Measurements from ENCODE around the gene DLX3. TPM values are rescaled to one million over a fixed set of nuclear protein-coding genes. Genes with fewer than 3 reads are reported as not detected.

DLX3 gene
- total RNA-seq, 1 experiment from 2014 or later, result not detected

DNA sequence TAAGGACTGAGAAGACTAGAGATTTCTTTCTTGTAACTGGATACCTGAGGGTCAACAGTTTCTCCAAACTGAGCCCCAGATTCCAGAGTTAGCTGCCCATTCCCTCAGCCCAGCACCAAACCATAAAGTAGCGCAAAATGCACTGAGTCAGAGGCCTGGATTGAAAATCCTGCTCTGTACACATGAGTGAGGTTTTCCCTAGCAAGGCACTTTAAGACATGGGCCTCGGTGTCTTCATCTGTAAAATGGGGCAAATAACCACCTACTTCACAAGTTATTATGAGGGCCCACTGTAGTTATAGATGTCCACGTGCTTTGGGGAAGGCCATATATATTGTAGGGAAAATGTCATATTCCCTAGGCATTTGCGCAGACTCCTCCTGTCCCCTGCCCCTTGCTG is 36.3 kb downstream of the DLX3 start:
- Histone ChIP-seq H3K9me2 (replicated peaks; ENCODE audit: insufficient read depth, low read length) (no peaks in the 10 kb centered on the region), H3K36me3 (ENCODE audit: insufficient read depth, low read length) (no peaks in the 10 kb centered on the region), H3K4me3 (ENCODE audit: low read length) (no peak overlapping the region), H3K27me3 (ENCODE audit: low read length) (no peaks in the 10 kb centered on the region), H3K27ac (ENCODE audit: low read length) (no peak overlapping the region), H3K79me2 (ENCODE audit: low read length) (no peaks in the 10 kb centered on the region), H3K4me2 (ENCODE audit: low read depth, low read length, poor library complexity, severe bottlenecking) (no peak overlapping the region), H3K9me3 (ENCODE audit: low read length) (no peaks in the 10 kb centered on the region), H2AFZ (ENCODE audit: low read length) (no peak overlapping the region), H4K20me1 (ENCODE audit: insufficient read depth, low read depth, low read length) (no peaks in the 10 kb centered on the region), H3K4me1 (ENCODE audit: low read length) (no peaks in the 10 kb centered on the region), H3K9ac (ENCODE audit: low read length) (no peak overlapping the region)
- DNase-seq, result no peak

DNA sequence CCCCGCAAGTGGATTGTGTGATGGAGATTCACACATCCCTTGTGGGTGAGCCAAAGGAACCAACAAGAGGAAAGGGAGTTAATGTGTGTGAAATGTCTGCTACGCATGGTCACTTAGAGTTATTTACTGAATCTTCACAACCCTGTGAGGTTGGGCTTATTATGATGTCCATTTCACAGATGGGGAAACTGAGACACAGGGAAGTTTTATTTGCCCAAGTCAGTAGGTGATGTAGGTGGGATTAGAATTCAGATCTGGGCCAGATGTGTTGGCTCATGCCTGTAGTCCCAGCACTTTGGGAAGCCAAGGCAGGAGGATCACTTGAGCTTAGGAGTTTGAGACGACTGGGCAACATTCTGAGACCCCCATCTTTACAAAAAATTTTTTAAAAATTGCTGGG is 37.7 kb downstream of the DLX3 start:
- no peaks in the 10 kb centered on the region for H3K4me1 ChIP-seq (ENCODE audit: low read length)

DNA sequence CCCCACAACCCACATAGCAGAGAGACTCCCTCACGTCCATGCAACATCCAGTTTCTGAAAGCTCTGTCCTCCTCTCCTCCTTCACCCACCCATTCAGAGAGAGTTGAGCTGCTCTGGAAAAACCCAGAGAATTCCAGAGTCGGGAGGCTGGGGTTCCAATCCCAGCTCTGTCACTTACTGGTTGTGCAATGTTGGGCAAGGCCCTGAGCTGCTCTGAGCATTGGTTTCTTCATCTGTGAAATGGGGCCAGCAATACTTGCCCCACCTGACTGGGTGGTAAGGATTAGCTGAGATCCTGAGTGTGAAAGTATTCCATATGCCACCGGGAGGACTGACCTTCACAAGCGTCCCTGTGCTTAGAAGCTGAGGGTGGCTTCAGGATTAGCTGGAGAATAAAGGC is 38.2 kb downstream of the DLX3 start:
- no peaks in the 10 kb centered on the region for H3K36me3 ChIP-seq (ENCODE audit: insufficient read depth, low read length)
- H3K9me3 ChIP-seq (ENCODE audit: low read length), result no peaks in the 10 kb centered on the region
- H3K79me2 ChIP-seq (ENCODE audit: low read length), result no peaks in the 10 kb centered on the region
- H3K9me2 ChIP-seq (replicated peaks; ENCODE audit: insufficient read depth, low read length), result no peaks in the 10 kb centered on the region
- no peak overlapping the region for H3K4me2 ChIP-seq (ENCODE audit: low read depth, low read length, poor library complexity, severe bottlenecking)
- no peaks in the 10 kb centered on the region for H3K4me1 ChIP-seq (ENCODE audit: low read length)
- H4K20me1 ChIP-seq (ENCODE audit: insufficient read depth, low read depth, low read length), result no peaks in the 10 kb centered on the region
- H3K4me3 ChIP-seq (ENCODE audit: low read length), result no peak overlapping the region
- no peaks in the 10 kb centered on the region for H3K27me3 ChIP-seq (ENCODE audit: low read length)
- no peak for DNase-seq
- H2AFZ ChIP-seq (ENCODE audit: low read length), result no peak overlapping the region
- no peak overlapping the region for H3K9ac ChIP-seq (ENCODE audit: low read length)
- H3K27ac ChIP-seq (ENCODE audit: low read length), result no peak overlapping the region

More for the DNA sequence above, 37.7 kb downstream of the DLX3 start:
- Histone ChIP-seq H3K36me3 (ENCODE audit: insufficient read depth, low read length) (no peaks in the 10 kb centered on the region), H3K4me3 (ENCODE audit: low read length) (no peak overlapping the region), H3K9ac (ENCODE audit: low read length) (no peak overlapping the region), H2AFZ (ENCODE audit: low read length) (no peak overlapping the region), H3K9me2 (replicated peaks; ENCODE audit: insufficient read depth, low read length) (no peaks in the 10 kb centered on the region), H3K27me3 (ENCODE audit: low read length) (no peaks in the 10 kb centered on the region), H3K79me2 (ENCODE audit: low read length) (no peaks in the 10 kb centered on the region), H3K9me3 (ENCODE audit: low read length) (no peaks in the 10 kb centered on the region), H3K27ac (ENCODE audit: low read length) (no peak overlapping the region), H3K4me2 (ENCODE audit: low read depth, low read length, poor library complexity, severe bottlenecking) (no peak overlapping the region), H4K20me1 (ENCODE audit: insufficient read depth, low read depth, low read length) (no peaks in the 10 kb centered on the region)
- DNase-seq, result no peak

DNA sequence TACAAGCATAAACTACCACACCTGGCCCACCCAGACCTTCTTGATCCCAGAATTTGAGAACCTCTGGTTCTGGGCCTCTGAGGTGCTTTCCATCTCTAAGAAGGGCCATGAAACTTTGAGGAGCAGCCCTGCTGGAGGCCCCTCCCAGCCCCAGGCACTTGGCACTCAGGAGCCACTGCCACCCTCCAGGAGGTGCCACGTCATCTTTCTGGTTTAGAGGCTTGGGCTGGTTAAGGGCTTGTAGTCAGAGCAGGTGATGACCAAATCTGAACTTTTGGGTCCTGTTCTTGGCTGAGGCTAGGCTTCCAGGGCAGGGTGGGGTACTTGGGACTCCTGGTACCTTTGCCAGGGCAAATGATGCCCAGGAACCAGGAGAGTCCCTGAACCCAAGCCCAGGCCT is 39.9 kb downstream of the DLX3 start:
- Histone ChIP-seq H3K4me1 (ENCODE audit: low read length) (no peaks in the 10 kb centered on the region), H3K9ac (ENCODE audit: low read length) (no peak overlapping the region), H3K36me3 (ENCODE audit: insufficient read depth, low read length) (no peaks in the 10 kb centered on the region), H3K27ac (ENCODE audit: low read length) (no peak overlapping the region), H3K9me3 (ENCODE audit: low read length) (no peaks in the 10 kb centered on the region), H3K79me2 (ENCODE audit: low read length) (no peaks in the 10 kb centered on the region), H3K4me2 (ENCODE audit: low read depth, low read length, poor library complexity, severe bottlenecking) (no peak overlapping the region), H3K9me2 (replicated peaks; ENCODE audit: insufficient read depth, low read length) (no peaks in the 10 kb centered on the region), H4K20me1 (ENCODE audit: insufficient read depth, low read depth, low read length) (no peaks in the 10 kb centered on the region), H3K4me3 (ENCODE audit: low read length) (no peak overlapping the region), H2AFZ (ENCODE audit: low read length) (no peak overlapping the region), H3K27me3 (ENCODE audit: low read length) (no peaks in the 10 kb centered on the region)
- DNase-seq, result no peak

DNA sequence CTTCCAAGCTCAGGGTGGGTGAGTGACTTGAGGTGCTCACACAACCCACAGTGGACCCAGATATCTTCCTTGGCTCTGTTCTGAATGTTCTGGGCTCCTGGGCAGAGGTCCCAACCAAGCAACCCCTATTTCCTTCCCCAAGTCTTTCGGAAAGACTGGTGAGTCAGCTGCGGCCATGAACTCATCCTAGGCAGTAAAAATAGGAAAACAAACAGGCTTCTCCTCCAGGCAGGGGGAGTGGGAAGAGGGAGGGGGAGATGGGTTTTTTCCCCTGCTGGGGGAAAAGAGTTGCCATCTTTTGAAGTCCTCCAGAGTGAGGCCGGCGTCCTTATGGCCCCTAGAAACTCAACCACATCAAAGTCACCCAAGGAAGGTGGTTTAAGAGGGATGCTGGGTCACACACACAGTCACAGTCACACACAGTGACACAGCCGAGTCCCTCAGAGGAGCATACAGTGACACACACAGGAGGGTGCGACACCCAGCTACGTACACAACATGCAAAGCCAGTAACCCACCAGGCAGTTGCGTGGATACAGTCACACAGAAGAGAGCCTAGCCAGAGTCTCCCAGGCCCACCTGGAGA is 42.0 kb downstream of the DLX3 start:
- no peak overlapping the region for H3K9ac ChIP-seq (ENCODE audit: low read length)
- no peaks in the 10 kb centered on the region for H4K20me1 ChIP-seq (ENCODE audit: insufficient read depth, low read depth, low read length)
- H3K9me2 ChIP-seq (replicated peaks; ENCODE audit: insufficient read depth, low read length), result no peaks in the 10 kb centered on the region
- no peaks in the 10 kb centered on the region for H3K27me3 ChIP-seq (ENCODE audit: low read length)
- no peak overlapping the region for H3K4me2 ChIP-seq (ENCODE audit: low read depth, low read length, poor library complexity, severe bottlenecking)
- no peaks in the 10 kb centered on the region for H3K36me3 ChIP-seq (ENCODE audit: insufficient read depth, low read length)
- DNase-seq, result no peak
- no peak overlapping the region for H3K4me3 ChIP-seq (ENCODE audit: low read length)
- H2AFZ ChIP-seq (ENCODE audit: low read length), result no peak overlapping the region
- no peaks in the 10 kb centered on the region for H3K79me2 ChIP-seq (ENCODE audit: low read length)
- no peaks in the 10 kb centered on the region for H3K9me3 ChIP-seq (ENCODE audit: low read length)
- no peaks in the 10 kb centered on the region for H3K4me1 ChIP-seq (ENCODE audit: low read length)
- H3K27ac ChIP-seq (ENCODE audit: low read length), result no peak overlapping the region

DNA sequence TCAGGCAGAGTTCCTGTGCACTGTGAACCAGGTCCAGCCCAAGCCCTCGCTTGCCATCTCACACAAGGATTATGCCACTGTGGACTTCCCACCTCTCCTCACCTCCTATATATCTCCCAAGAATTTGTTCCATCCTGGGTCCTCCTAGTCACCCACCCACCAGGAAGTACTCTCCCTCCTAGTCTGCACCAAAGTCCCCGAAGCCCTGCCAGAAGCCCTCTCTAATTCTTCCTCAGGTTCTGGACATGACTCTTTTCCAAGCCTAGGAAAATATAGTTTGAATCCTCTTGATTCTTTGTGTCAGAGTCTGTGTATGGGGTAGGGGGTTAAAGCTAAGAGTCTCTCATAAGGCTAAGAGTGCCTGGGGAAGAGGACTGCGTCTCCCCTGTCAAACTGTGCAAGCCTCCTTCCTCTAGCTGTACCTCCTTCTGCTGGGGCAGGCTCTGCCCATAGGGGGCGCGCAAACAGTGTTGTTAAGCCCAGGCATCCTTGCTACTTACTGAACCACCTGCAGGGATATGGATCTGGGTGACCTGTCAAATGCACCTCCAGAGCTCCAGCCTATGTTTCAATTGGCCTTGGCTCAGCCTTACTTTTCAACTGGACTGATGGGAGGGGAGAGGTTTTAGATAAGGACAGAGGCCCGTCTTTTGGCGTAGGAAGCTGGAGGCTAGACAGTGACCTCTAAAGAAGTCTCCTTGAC is 42.7 kb downstream of the DLX3 start:
- peak; percentile 87 for DNase-seq
- Histone ChIP-seq H3K27me3 (ENCODE audit: low read length) (no peaks in the 10 kb centered on the region), H4K20me1 (ENCODE audit: insufficient read depth, low read depth, low read length) (no peaks in the 10 kb centered on the region), H3K4me3 (ENCODE audit: low read length) (no peak overlapping the region), H3K79me2 (ENCODE audit: low read length) (no peaks in the 10 kb centered on the region), H3K4me1 (ENCODE audit: low read length) (no peaks in the 10 kb centered on the region), H2AFZ (ENCODE audit: low read length) (no peak overlapping the region), H3K9ac (ENCODE audit: low read length) (no peak overlapping the region), H3K36me3 (ENCODE audit: insufficient read depth, low read length) (no peaks in the 10 kb centered on the region), H3K9me2 (replicated peaks; ENCODE audit: insufficient read depth, low read length) (no peaks in the 10 kb centered on the region), H3K4me2 (ENCODE audit: low read depth, low read length, poor library complexity, severe bottlenecking) (no peak overlapping the region), H3K27ac (ENCODE audit: low read length) (no peak overlapping the region), H3K9me3 (ENCODE audit: low read length) (no peaks in the 10 kb centered on the region)

DNA sequence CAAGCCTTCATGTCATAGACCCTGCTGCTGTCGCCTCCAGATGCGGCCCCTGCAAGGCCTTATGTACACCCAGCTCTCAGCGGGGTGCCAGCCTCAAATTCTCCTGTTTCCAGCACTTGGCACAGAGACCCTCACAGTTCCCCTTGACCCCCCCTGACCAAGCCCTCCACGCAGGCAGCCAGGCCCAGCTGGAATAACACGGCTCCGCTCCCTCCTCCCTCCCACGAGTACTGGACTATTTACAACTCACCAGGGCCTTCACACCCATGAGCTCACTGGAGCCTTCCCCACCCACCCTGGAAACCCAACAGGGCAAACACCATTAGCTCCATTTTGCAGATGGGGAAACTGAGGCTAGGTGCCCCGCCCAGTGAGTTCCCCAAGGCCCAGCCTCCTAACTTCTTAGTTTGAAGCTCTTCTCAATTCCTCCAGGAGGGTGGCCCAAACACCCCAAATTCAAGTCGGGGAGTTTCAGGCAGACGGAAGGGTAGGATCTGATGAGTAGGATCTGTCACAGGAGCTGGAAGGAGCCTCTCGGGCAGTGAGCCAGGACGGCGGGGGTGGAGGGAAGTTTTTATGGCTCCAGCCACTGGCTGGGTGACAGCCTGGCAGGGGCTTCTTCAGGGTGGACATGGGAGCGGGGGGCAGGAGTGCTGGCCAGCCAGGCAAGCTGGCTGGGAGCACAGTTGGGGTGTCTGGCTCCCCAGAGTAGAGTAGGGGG is 43.5 kb downstream of the DLX3 start:
- Histone ChIP-seq H3K27me3 (ENCODE audit: low read length) (no peaks in the 10 kb centered on the region), H3K36me3 (ENCODE audit: insufficient read depth, low read length) (no peaks in the 10 kb centered on the region), H3K79me2 (ENCODE audit: low read length) (no peaks in the 10 kb centered on the region), H3K4me3 (ENCODE audit: low read length) (no peak overlapping the region), H2AFZ (ENCODE audit: low read length) (no peak overlapping the region), H3K27ac (ENCODE audit: low read length) (no peak overlapping the region), H3K4me1 (ENCODE audit: low read length) (no peaks in the 10 kb centered on the region), H3K4me2 (ENCODE audit: low read depth, low read length, poor library complexity, severe bottlenecking) (no peak overlapping the region), H3K9me3 (ENCODE audit: low read length) (no peaks in the 10 kb centered on the region), H4K20me1 (ENCODE audit: insufficient read depth, low read depth, low read length) (no peaks in the 10 kb centered on the region), H3K9me2 (replicated peaks; ENCODE audit: insufficient read depth, low read length) (no peaks in the 10 kb centered on the region), H3K9ac (ENCODE audit: low read length) (no peak overlapping the region)
- DNase-seq, result no peak

DNA sequence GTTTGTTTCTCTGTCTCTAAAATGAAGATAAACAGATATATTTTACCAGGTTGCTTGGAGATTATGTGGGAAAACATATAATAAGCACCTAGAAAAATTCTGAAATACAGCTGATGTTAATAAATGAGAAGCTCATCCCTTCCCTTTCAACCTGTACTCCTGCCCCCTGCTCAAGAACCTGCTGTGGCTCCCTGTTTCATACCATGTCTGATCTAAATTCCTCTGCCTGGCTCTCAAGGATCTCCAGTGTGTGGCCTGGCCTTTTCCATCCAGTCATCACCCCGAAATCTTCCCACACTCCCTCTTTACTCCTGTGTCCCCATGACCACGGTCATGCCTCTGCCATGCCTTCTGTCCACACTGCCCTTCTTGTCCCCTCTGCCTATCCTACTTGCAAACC is 45.4 kb downstream of the DLX3 start:
- H3K4me3 ChIP-seq (ENCODE audit: low read length), result no peak overlapping the region
- no peaks in the 10 kb centered on the region for H4K20me1 ChIP-seq (ENCODE audit: insufficient read depth, low read depth, low read length)
- H3K27ac ChIP-seq (ENCODE audit: low read length), result no peak overlapping the region
- no peaks in the 10 kb centered on the region for H3K9me3 ChIP-seq (ENCODE audit: low read length)
- no peaks in the 10 kb centered on the region for H3K79me2 ChIP-seq (ENCODE audit: low read length)
- DNase-seq, result no peak
- H3K9me2 ChIP-seq (replicated peaks; ENCODE audit: insufficient read depth, low read length), result no peaks in the 10 kb centered on the region
- H3K9ac ChIP-seq (ENCODE audit: low read length), result no peak overlapping the region
- no peak overlapping the region for H3K4me2 ChIP-seq (ENCODE audit: low read depth, low read length, poor library complexity, severe bottlenecking)
- no peaks in the 10 kb centered on the region for H3K27me3 ChIP-seq (ENCODE audit: low read length)
- H3K36me3 ChIP-seq (ENCODE audit: insufficient read depth, low read length), result no peaks in the 10 kb centered on the region
- H3K4me1 ChIP-seq (ENCODE audit: low read length), result no peaks in the 10 kb centered on the region
- H2AFZ ChIP-seq (ENCODE audit: low read length), result no peak overlapping the region
